ENCODE data around the gene LRRC47.

DNA sequence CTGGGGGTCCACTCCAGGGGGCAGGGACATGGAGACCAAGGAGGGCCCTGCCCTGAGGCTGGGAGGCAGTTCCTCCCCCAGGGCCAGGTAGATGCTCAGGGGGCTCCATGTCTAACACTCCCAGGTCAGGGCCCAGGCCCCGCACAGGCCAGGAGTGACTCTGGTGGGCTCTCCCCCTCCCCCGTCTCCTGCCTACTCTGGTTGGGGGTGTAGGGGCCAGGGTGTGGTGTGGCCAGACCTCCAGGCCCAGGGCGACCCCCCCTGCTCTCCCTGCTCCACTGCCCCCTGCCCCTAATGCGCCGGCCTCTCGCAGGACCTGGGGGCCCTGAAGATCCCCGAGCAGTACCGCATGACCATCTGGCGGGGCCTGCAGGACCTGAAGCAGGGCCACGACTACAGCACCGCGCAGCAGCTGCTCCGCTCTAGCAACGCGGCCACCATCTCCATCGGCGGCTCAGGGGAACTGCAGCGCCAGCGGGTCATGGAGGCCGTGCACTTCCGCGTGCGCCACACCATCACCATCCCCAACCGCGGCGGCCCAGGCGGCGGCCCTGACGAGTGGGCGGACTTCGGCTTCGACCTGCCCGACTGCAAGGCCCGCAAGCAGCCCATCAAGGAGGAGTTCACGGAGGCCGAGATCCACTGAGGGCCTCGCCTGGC lies 63.7 kb downstream of the LRRC47 start:
- TF ChIP-seq, protein P1, sequence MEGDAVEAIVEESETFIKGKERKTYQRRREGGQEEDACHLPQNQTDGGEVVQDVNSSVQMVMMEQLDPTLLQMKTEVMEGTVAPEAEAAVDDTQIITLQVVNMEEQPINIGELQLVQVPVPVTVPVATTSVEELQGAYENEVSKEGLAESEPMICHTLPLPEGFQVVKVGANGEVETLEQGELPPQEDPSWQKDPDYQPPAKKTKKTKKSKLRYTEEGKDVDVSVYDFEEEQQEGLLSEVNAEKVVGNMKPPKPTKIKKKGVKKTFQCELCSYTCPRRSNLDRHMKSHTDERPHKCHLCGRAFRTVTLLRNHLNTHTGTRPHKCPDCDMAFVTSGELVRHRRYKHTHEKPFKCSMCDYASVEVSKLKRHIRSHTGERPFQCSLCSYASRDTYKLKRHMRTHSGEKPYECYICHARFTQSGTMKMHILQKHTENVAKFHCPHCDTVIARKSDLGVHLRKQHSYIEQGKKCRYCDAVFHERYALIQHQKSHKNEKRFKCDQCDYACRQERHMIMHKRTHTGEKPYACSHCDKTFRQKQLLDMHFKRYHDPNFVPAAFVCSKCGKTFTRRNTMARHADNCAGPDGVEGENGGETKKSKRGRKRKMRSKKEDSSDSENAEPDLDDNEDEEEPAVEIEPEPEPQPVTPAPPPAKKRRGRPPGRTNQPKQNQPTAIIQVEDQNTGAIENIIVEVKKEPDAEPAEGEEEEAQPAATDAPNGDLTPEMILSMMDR (IDR thresholded peaks at IDR 0.05 in 4 of 5, conservative IDR thresholded peaks at IDR 0.05 in 1 of 5) = no peak
- TF ChIP-seq POLR2A (IDR thresholded peaks at IDR 0.05) = no peak

Measured in gastrocnemius medialis (tissue), 4 donors.